LNCAP (cell line): ENCODE measurements around the gene DCTN4.

Experiments used
- TF ChIP-seq, protein P1 (sequence below): fragments of 450-650 bp; IDR thresholded peaks from 2 replicates; pipeline ENCODE4 v1.5.1; 2017; ENCODE audit warnings: mild to moderate bottlenecking

Gene DCTN4

DNA sequence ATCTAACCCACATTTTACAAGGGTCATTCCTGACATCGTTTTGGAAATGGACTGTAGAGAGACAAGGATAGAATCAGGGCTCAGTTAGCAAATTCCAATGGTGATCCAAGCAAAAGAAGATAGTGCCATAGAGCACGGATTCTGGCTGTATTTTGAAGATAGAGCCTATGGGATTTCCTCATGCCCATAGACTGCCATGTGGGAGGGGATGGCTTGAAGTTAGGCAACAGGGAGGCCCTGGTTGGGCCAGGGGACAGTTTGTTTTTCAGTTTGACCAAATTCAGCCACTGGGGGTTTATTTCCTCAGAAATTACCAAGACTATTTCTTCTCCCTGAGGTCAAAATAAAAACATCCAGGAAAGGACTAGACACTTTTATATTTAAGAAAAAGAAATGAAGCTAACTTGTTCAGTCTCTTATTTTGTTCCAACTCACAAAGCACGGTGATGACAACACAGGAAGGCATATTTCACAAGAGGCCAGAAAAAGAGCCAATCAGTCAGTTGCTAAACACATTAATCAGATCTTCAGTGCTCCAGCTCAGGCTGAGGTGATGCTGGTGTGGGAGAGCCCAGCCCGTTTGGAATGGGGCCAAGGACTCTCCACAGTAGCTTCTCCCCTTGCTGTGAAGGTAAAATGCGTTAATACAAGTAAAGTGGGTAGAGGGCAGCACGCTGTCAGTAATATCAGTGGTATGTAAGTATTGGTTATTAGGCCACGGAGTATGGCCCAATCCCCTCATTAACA lies 4.4 kb upstream of the DCTN4 start:
- TF ChIP-seq, protein P1, sequence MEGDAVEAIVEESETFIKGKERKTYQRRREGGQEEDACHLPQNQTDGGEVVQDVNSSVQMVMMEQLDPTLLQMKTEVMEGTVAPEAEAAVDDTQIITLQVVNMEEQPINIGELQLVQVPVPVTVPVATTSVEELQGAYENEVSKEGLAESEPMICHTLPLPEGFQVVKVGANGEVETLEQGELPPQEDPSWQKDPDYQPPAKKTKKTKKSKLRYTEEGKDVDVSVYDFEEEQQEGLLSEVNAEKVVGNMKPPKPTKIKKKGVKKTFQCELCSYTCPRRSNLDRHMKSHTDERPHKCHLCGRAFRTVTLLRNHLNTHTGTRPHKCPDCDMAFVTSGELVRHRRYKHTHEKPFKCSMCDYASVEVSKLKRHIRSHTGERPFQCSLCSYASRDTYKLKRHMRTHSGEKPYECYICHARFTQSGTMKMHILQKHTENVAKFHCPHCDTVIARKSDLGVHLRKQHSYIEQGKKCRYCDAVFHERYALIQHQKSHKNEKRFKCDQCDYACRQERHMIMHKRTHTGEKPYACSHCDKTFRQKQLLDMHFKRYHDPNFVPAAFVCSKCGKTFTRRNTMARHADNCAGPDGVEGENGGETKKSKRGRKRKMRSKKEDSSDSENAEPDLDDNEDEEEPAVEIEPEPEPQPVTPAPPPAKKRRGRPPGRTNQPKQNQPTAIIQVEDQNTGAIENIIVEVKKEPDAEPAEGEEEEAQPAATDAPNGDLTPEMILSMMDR: no peak

DNA sequence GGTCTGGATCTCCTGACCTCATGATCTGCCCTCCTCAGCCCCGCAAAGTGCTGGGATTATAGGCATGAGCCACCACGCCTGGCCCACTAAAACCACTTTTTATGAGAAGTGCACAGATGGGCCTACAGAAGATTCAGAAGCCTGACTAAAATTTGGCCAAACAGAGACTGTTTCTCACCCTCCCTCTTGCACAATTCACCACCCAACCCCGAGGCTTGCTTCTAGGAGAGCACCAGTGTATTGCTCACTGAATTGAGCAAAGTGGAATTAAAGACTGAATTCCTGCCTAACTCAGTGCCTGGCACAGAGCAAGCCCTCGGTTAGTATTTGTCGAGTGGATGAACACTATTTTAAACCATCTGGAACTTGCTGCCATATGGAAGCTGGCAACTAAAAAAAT lies 3.4 kb upstream of the DCTN4 start:
- TF ChIP-seq, protein P1: no peak

DNA sequence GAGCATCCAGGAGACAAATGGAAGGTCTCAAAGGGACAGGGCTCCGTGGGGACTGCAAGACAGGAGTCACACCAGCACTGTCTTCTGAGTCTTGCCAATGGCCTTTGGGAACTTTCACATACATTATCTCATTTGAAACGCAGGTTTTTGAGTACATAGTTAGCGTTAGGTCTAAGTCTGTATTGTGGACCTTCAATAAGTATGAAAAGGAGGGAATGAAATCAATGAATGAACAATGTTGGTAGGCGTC lies 442 bp upstream of the DCTN4 start:
- TF ChIP-seq, protein P1: no peak

DNA sequence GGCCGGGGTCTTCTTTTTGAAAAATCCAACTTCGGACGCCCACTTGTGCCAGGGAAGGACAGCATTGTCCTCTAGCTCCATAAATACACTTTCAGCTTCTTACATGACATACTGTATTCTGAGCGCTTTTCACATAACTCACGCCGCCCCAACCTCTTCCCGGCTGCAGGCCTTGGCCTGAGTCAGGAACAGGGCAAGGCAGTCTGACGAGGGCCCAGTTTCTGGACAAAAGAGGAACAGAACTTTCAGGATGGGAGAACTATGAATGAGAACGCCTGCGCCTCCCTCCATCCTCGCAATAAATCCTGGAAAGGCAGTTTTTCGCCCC lies 650 bp downstream of the DCTN4 start:
- TF ChIP-seq, protein P1: no peak

DNA sequence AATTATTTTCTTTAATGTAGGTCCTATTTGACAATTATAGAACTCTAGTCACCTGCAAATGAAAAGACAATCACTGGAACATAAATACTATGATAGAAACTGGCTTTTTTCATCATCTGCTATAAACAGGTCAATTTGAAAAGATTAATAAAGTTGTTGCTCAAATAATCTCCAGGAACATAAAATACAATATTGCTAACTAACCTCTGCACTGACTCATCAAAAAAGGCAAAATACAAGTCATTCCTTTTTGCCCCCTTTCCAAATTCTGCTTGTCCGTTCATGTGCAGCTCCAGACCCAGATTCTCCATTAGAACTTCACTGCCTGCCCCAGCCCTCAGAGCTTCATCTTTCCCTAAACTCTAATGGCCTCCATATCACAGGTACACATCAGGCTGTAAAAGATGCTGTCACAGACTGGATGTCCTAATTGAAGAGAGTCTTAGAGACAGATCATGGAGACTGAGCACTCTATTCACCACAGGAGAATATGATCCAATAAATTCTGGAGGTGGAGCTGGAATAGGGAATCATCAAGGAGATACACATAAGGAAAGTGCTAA lies 1.6 kb downstream of the DCTN4 start:
- TF ChIP-seq, protein P1: no peak

DNA sequence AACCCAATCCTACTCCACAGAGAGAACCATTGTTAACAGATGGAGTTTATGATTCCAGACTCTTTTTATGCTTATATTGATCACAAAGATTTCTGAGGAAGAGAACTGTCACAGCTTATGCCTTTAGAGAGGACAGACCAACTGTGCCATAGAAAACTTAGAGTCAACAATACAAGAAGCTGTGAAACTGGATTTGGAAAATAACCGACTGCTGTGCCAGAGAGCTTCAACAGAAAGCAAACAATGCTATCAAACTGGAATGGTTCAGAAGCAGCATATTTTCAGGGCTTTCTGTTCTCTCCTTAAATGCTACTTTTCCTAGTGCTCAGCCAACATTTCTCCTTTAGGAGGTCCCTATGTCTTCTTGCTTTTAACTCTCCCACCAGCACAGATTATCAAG lies 5.0 kb downstream of the DCTN4 start:
- TF ChIP-seq, protein P1: no peak

DNA sequence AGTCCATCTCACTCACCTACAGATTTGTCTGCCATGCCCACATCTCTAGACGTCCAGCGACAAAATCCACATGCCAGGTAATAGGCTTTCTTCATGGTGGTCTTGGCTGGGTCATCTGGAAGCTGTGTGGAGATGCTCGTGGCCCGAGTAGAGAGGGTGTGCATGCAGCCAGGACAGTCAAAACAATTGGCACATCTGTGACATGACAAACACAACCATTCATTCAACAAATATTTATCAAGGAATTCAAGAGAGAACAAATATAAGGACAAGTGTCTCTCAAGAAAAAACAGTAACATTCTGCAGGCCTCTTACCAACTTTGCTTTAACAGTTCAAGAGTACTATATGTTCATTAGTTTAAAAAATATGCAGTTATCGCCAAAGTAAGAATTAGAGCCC lies 5.4 kb downstream of the DCTN4 start:
- TF ChIP-seq, protein P1: no peak
